Measurements from ENCODE around the gene UBAP1L. TPM values are rescaled to one million over a fixed set of nuclear protein-coding genes. Genes with fewer than 3 reads are reported as not detected.

UBAP1L gene
- total and polyA plus RNA-seq, 4 donors = 5.5 to 26.0 (median 11.3) TPM

GRCh38 chr15:65069179-65069578 is 45.8 kb downstream of the UBAP1L start:
- WGBS (ENCODE audit: insufficient coverage) = 80% methylated on average over 1 of the region's 1 CpG
- no peak for DNase-seq (ENCODE audit: low read depth in 4 of 6, low spot score in 6 of 6)
- peak overlapping the region; percentile 40 for H3K27ac ChIP-seq (ENCODE audit: low read depth, low read length)
- H3K4me3 ChIP-seq (ENCODE audit: low read depth, low read length) = no peak overlapping the region
- H3K9me3 ChIP-seq (ENCODE audit: control insufficient read depth, insufficient read depth, low read length) = no peaks in the 10 kb centered on the region
- H3K4me1 ChIP-seq (ENCODE audit: control insufficient read depth, insufficient read depth, low read length) = peaks cover 56% of the 10 kb centered on the region
- peaks cover 2% of the 10 kb centered on the region for H3K36me3 ChIP-seq (ENCODE audit: control insufficient read depth, insufficient read depth, low read length)
- H3K27me3 ChIP-seq (ENCODE audit: control insufficient read depth, insufficient read depth, low read length) = peaks cover 36% of the 10 kb centered on the region

GRCh38 chr15:65068403-65068788 is 46.6 kb downstream of the UBAP1L start:
- no CpG with 5 or more reads among the region's 3 CpGs for WGBS (ENCODE audit: insufficient coverage)
- Histone ChIP-seq H3K4me3 (ENCODE audit: low read depth, low read length) (peak overlapping the region; percentile 26), H3K27ac (ENCODE audit: low read depth, low read length) (peak overlapping the region; percentile 52), H3K36me3 (ENCODE audit: control insufficient read depth, insufficient read depth, low read length) (peaks cover 2% of the 10 kb centered on the region), H3K4me1 (ENCODE audit: control insufficient read depth, insufficient read depth, low read length) (peaks cover 60% of the 10 kb centered on the region), H3K9me3 (ENCODE audit: control insufficient read depth, insufficient read depth, low read length) (no peaks in the 10 kb centered on the region), H3K27me3 (ENCODE audit: control insufficient read depth, insufficient read depth, low read length) (peaks cover 38% of the 10 kb centered on the region)
- DNase-seq (ENCODE audit: low read depth in 4 of 6, low spot score in 6 of 6) = no peak

GRCh38 chr15:65067645-65068402 is 47.2 kb downstream of the UBAP1L start, which contains the start of gene RASL12:
Gene RASL12, minus strand, starts transcription at chr15:65067991. Its CDS starts 156 bp downstream, at chr15:65067835.
- Histone ChIP-seq H3K9me3 (ENCODE audit: control insufficient read depth, insufficient read depth, low read length) (no peaks in the 10 kb centered on the region), H3K4me1 (ENCODE audit: control insufficient read depth, insufficient read depth, low read length) (peaks cover 60% of the 10 kb centered on the region), H3K27ac (ENCODE audit: low read depth, low read length) (peak within 1 kb of the TSS; percentile 58), H3K36me3 (ENCODE audit: control insufficient read depth, insufficient read depth, low read length) (peaks cover 2% of the 10 kb centered on the region), H3K4me3 (ENCODE audit: low read depth, low read length) (peak within 1 kb of the TSS; percentile 26), H3K27me3 (ENCODE audit: control insufficient read depth, insufficient read depth, low read length) (peaks cover 38% of the 10 kb centered on the region)
- no peak for DNase-seq (ENCODE audit: low read depth in 4 of 6, low spot score in 6 of 6)
- WGBS (ENCODE audit: insufficient coverage) = 3% methylated on average over 58 of the region's 66 CpGs

GRCh38 chr15:65067317-65067644 is 47.7 kb downstream of the UBAP1L start:
- H3K4me1 ChIP-seq (ENCODE audit: control insufficient read depth, insufficient read depth, low read length) = peaks cover 57% of the 10 kb centered on the region
- peak overlapping the region; percentile 16 for H3K4me3 ChIP-seq (ENCODE audit: low read depth, low read length)
- H3K9me3 ChIP-seq (ENCODE audit: control insufficient read depth, insufficient read depth, low read length) = no peaks in the 10 kb centered on the region
- peaks cover 2% of the 10 kb centered on the region for H3K36me3 ChIP-seq (ENCODE audit: control insufficient read depth, insufficient read depth, low read length)
- H3K27me3 ChIP-seq (ENCODE audit: control insufficient read depth, insufficient read depth, low read length) = peaks cover 38% of the 10 kb centered on the region
- H3K27ac ChIP-seq (ENCODE audit: low read depth, low read length) = peak overlapping the region; percentile 58
- no peak for DNase-seq (ENCODE audit: low read depth in 4 of 6, low spot score in 6 of 6)
- 18% methylated on average over 8 of the region's 8 CpGs for WGBS (ENCODE audit: insufficient coverage)

- DNase-seq (ENCODE audit: low read depth in 4 of 6, low spot score in 6 of 6) = no peak
- H3K9me3 ChIP-seq (ENCODE audit: control insufficient read depth, insufficient read depth, low read length) = no peaks in the 10 kb centered on the region
- H3K4me1 ChIP-seq (ENCODE audit: control insufficient read depth, insufficient read depth, low read length) = peaks cover 56% of the 10 kb centered on the region
- H3K27ac ChIP-seq (ENCODE audit: low read depth, low read length) = peak overlapping the region; percentile 58
- H3K36me3 ChIP-seq (ENCODE audit: control insufficient read depth, insufficient read depth, low read length) = peaks cover 2% of the 10 kb centered on the region
- H3K4me3 ChIP-seq (ENCODE audit: low read depth, low read length) = peak overlapping the region; percentile 16
- 28% methylated on average over 4 of the region's 9 CpGs for WGBS (ENCODE audit: insufficient coverage)
- peaks cover 38% of the 10 kb centered on the region for H3K27me3 ChIP-seq (ENCODE audit: control insufficient read depth, insufficient read depth, low read length)
These were observed 48.2 kb downstream of the UBAP1L start for GRCh38 chr15:65066635-65067316.

GRCh38 chr15:65066001-65066634 is 48.9 kb downstream of the UBAP1L start:
- H3K36me3 ChIP-seq (ENCODE audit: control insufficient read depth, insufficient read depth, low read length) = peaks cover 2% of the 10 kb centered on the region
- DNase-seq (ENCODE audit: low read depth in 4 of 6, low spot score in 6 of 6) = no peak
- peaks cover 38% of the 10 kb centered on the region for H3K27me3 ChIP-seq (ENCODE audit: control insufficient read depth, insufficient read depth, low read length)
- H3K27ac ChIP-seq (ENCODE audit: low read depth, low read length) = no peak overlapping the region
- peaks cover 56% of the 10 kb centered on the region for H3K4me1 ChIP-seq (ENCODE audit: control insufficient read depth, insufficient read depth, low read length)
- H3K4me3 ChIP-seq (ENCODE audit: low read depth, low read length) = peak overlapping the region; percentile 16
- no CpG with 5 or more reads among the region's 3 CpGs for WGBS (ENCODE audit: insufficient coverage)
- H3K9me3 ChIP-seq (ENCODE audit: control insufficient read depth, insufficient read depth, low read length) = no peaks in the 10 kb centered on the region

GRCh38 chr15:65062726-65063125 is 52.3 kb downstream of the UBAP1L start:
- Histone ChIP-seq H3K9me3 (ENCODE audit: control insufficient read depth, insufficient read depth, low read length) (no peaks in the 10 kb centered on the region), H3K4me1 (ENCODE audit: control insufficient read depth, insufficient read depth, low read length) (peaks cover 60% of the 10 kb centered on the region), H3K27ac (ENCODE audit: low read depth, low read length) (no peak overlapping the region), H3K4me3 (ENCODE audit: low read depth, low read length) (no peak overlapping the region), H3K36me3 (ENCODE audit: control insufficient read depth, insufficient read depth, low read length) (peaks cover 2% of the 10 kb centered on the region), H3K27me3 (ENCODE audit: control insufficient read depth, insufficient read depth, low read length) (peaks cover 31% of the 10 kb centered on the region)
- DNase-seq (ENCODE audit: low read depth in 4 of 6, low spot score in 6 of 6) = no peak
- 86% methylated on average over 4 of the region's 5 CpGs for WGBS (ENCODE audit: insufficient coverage)

- H3K4me3 ChIP-seq (ENCODE audit: low read depth, low read length) = no peak overlapping the region
- peak overlapping the region; percentile 88 for H3K27ac ChIP-seq (ENCODE audit: low read depth, low read length)
- WGBS (ENCODE audit: insufficient coverage) = 80% methylated on average over 4 of the region's 5 CpGs
- peaks cover 61% of the 10 kb centered on the region for H3K4me1 ChIP-seq (ENCODE audit: control insufficient read depth, insufficient read depth, low read length)
- no peak for DNase-seq (ENCODE audit: low read depth in 4 of 6, low spot score in 6 of 6)
- H3K27me3 ChIP-seq (ENCODE audit: control insufficient read depth, insufficient read depth, low read length) = peaks cover 25% of the 10 kb centered on the region
- peaks cover 6% of the 10 kb centered on the region for H3K36me3 ChIP-seq (ENCODE audit: control insufficient read depth, insufficient read depth, low read length)
- H3K9me3 ChIP-seq (ENCODE audit: control insufficient read depth, insufficient read depth, low read length) = no peaks in the 10 kb centered on the region
These were observed 52.9 kb downstream of the UBAP1L start for GRCh38 chr15:65062061-65062460.

GRCh38 chr15:65060641-65061397 is 54.2 kb downstream of the UBAP1L start:
- H3K27ac ChIP-seq (ENCODE audit: low read depth, low read length) = peak overlapping the region; percentile 88

More at GRCh38 chr15:65060641-65061397, 54.2 kb downstream of the UBAP1L start:
- H3K4me1 ChIP-seq (ENCODE audit: control insufficient read depth, insufficient read depth, low read length) = peaks cover 61% of the 10 kb centered on the region
- WGBS (ENCODE audit: insufficient coverage) = 52% methylated on average over 5 of the region's 6 CpGs
- DNase-seq (ENCODE audit: low read depth in 4 of 6, low spot score in 6 of 6) = peak in 3 of 6 donors; percentile 35 to 87 (median 51)
- H3K4me3 ChIP-seq (ENCODE audit: low read depth, low read length) = no peak overlapping the region
- no peaks in the 10 kb centered on the region for H3K9me3 ChIP-seq (ENCODE audit: control insufficient read depth, insufficient read depth, low read length)
- H3K27me3 ChIP-seq (ENCODE audit: control insufficient read depth, insufficient read depth, low read length) = peaks cover 13% of the 10 kb centered on the region
- H3K36me3 ChIP-seq (ENCODE audit: control insufficient read depth, insufficient read depth, low read length) = peaks cover 6% of the 10 kb centered on the region
